Measurements from ENCODE around the gene EIF2D. TPM values are rescaled to one million over a fixed set of nuclear protein-coding genes. Genes with fewer than 3 reads are reported as not detected.
A peak's percentile ranks its signal among the peaks of the same experiment; 100 is the strongest.

Gene EIF2D
- total and polyA plus RNA-seq, 9 of the 15 experiments (the other 6 are each of a cell fraction or from before 2014, with no cell fraction given): 81.1 to 138 (median 93.9) TPM

DNA sequence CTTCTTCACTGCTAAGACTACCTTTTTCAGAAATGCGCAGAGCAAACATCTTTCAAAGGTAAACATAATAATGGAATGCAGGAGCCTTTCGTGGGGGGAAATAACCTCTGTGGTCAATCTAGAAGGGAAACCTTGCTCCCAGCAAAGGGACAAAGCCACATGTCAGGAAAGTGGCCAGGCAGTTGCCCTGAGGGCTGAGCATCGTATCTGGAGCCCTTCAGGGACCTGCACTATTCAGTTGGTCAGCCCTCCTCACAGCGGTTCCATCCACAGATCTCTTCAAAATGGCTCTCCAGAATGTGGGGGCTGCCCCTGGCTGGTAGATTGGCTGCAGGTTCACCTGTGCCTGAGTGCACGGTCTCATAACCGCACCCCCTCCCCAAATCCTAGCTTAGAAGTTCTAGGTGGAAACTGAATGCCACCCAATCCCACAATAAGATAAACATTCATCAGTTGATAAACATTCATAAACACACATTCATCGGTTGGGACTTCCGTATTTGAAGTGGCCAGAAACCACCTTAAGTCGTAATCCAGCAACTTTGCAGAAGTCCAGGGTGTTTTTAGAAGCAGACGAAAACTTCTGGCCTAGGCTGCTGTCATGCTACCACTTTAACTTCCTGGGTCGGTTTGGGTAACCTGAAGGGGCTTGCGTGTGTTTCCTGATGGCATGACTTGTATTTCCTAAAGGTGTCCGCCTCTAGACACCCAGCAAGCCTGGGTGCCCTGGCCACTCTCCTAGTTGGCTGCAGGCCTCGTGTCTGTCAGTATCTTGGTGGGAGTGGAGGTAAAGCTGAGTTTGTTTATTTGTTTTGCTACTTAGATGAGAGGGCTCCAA, 54.4 kb downstream of the EIF2D start (continued):
- TF ChIP-seq SFPQ (IDR thresholded peaks at IDR 0.05; ENCODE audit: low read depth, low read length): no peak
- TF ChIP-seq THRAP3 (IDR thresholded peaks at IDR 0.05; ENCODE audit: borderline replicate concordance): no peak
- no peak; the same call in 1 of the 2 replicates for TF ChIP-seq NR2C2 (CRISPR knock-in tag; IDR thresholded peaks at IDR 0.05)
- TF ChIP-seq NR2C2 (tag; IDR thresholded peaks at IDR 0.05): peak; percentile 29; the same call in 1 of the 2 replicates
- peak; percentile 29; the same call in 1 of the 2 replicates for TF ChIP-seq DPF2 (IDR thresholded peaks at IDR 0.05)
- peak; percentile 70; the same call in 1 of the 2 replicates for TF ChIP-seq ELF2 (CRISPR knock-in tag; IDR thresholded peaks at IDR 0.05)
- 0 out of 2 replicates have a peak, but pooled peaks have one; percentile 30 for TF ChIP-seq ERF (CRISPR knock-in tag; IDR thresholded peaks at IDR 0.05)
- TF ChIP-seq SPI1 (IDR thresholded peaks at IDR 0.05; ENCODE audit: borderline replicate concordance, low read depth, low read length): peak; percentile 93
- no peak for TF ChIP-seq MYC (IDR thresholded peaks at IDR 0.05; ENCODE audit: low read depth, low read length)
- TF ChIP-seq MYC (CRISPR knock-in tag; IDR thresholded peaks at IDR 0.05; ENCODE audit: borderline replicate concordance, low read depth): peak; percentile 59; the same call in 1 of the 2 replicates
- peak; percentile 37 for TF ChIP-seq MEIS2 (IDR thresholded peaks at IDR 0.05; ENCODE audit: partially characterized antibody)
- TF ChIP-seq U2AF1 (optimal IDR thresholded peaks at IDR 0.05; ENCODE audit: low read depth, low read length): no peak
- TF ChIP-seq ZBTB9 (CRISPR knock-in tag; IDR thresholded peaks at IDR 0.05): 0 out of 2 replicates have a peak, but pooled peaks have one; percentile 26
- TF ChIP-seq ZNF175 (CRISPR knock-in tag; IDR thresholded peaks at IDR 0.05; ENCODE audit: low read depth): no peak
- peak; percentile 59 for TF ChIP-seq ZFX (CRISPR knock-in tag; IDR thresholded peaks at IDR 0.05)
- 0 out of 2 replicates have a peak, but pooled peaks have one; percentile 32 for TF ChIP-seq SMARCE1 (IDR thresholded peaks at IDR 0.05)
- TF ChIP-seq ZNF644 (tag; IDR thresholded peaks at IDR 0.05; ENCODE audit: low read depth): no peak
- peak in 1 of 2 experiments; percentile 38; a peak in 2 of 4 replicates for TF ChIP-seq FOXK2 (conservative IDR thresholded peaks at IDR 0.05 in 1 of 2, IDR thresholded peaks at IDR 0.05 in 1 of 2; ENCODE audit: low read depth in 2 of 2)
- TF ChIP-seq, protein P1, sequence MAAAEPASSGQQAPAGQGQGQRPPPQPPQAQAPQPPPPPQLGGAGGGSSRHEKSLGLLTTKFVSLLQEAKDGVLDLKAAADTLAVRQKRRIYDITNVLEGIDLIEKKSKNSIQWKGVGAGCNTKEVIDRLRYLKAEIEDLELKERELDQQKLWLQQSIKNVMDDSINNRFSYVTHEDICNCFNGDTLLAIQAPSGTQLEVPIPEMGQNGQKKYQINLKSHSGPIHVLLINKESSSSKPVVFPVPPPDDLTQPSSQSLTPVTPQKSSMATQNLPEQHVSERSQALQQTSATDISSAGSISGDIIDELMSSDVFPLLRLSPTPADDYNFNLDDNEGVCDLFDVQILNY (CRISPR knock-in tag; IDR thresholded peaks at IDR 0.05): 0 out of 2 replicates have a peak, but pooled peaks have one; percentile 19
- peak; percentile 21; the same call in 1 of the 2 replicates for TF ChIP-seq ZNF395 (CRISPR knock-in tag; IDR thresholded peaks at IDR 0.05)
- TF ChIP-seq ZNF766 (CRISPR knock-in tag; conservative IDR thresholded peaks at IDR 0.05): peak; percentile 55; the same call in 1 of the 2 replicates
